Activated CD4-positive, alpha-beta T cell treated with anti-CD3 and anti-CD28 coated beads, Interleukin-2, amount 10 ng/mL, durations not matched to agents 7 days and 5 days (primary cell): ENCODE data around the gene AGAP5. TPM values are rescaled to one million over a fixed set of nuclear protein-coding genes. Genes with fewer than 3 reads are reported as not detected.
"Not testable (repeated sequence)": the region's sequence is repeated elsewhere in the genome, so short reads cannot be mapped to it uniquely, and the experiment has no call there.

Source experiments
- CTCF ChIA-PET: fragments of 350-600 bp; sonication (Branson Sonifier 250); formaldehyde crosslinking; loops from one replicate; lab custom pipeline; 2021; ENCODE audit warnings: antibody characterized with exemption; lab: Charles Lee
- POLR2A ChIA-PET: fragments of 350-600 bp; sonication (Branson Sonifier 250); formaldehyde crosslinking; loops from one replicate; lab custom pipeline; 2021; ENCODE audit warnings: antibody characterized with exemption; lab: Charles Lee
- DNase-seq: peaks from one replicate; pipeline ENCODE4 v3.0.0-alpha.2; 2020
- H3K27ac Mint-ChIP-seq: one replicate; pipeline ENCODE4 v1.8.0; 2021; ENCODE audit warnings: mild to moderate bottlenecking, moderate library complexity, mixed read lengths
- H3K27me3 Mint-ChIP-seq: one replicate; pipeline ENCODE4 v1.8.0; 2021; ENCODE audit warnings: mixed read lengths
- H3K36me3 Mint-ChIP-seq: one replicate; pipeline ENCODE4 v1.8.0; 2021; ENCODE audit warnings: low read depth, mixed read lengths
- H3K4me1 Mint-ChIP-seq: one replicate; pipeline ENCODE4 v1.8.0; 2021; ENCODE audit warnings: mixed read lengths
- H3K4me3 Mint-ChIP-seq: one replicate; pipeline ENCODE4 v1.8.0; 2021; ENCODE audit warnings: mild to moderate bottlenecking, moderate library complexity, mixed read lengths
- H3K9me3 Mint-ChIP-seq: one replicate; pipeline ENCODE4 v1.8.0; 2021; ENCODE audit warnings: mixed read lengths
- total RNA-seq, 2 experiments: library from RNA; stranded (reverse); gene quantifications; one replicate each; pipeline ENCODE4 v1.2.3, GENCODE V29; 2021

The AGAP5 gene
- total RNA-seq, 2 experiments from 2014 or later, result 8.9 to 10.2 TPM

DNA sequence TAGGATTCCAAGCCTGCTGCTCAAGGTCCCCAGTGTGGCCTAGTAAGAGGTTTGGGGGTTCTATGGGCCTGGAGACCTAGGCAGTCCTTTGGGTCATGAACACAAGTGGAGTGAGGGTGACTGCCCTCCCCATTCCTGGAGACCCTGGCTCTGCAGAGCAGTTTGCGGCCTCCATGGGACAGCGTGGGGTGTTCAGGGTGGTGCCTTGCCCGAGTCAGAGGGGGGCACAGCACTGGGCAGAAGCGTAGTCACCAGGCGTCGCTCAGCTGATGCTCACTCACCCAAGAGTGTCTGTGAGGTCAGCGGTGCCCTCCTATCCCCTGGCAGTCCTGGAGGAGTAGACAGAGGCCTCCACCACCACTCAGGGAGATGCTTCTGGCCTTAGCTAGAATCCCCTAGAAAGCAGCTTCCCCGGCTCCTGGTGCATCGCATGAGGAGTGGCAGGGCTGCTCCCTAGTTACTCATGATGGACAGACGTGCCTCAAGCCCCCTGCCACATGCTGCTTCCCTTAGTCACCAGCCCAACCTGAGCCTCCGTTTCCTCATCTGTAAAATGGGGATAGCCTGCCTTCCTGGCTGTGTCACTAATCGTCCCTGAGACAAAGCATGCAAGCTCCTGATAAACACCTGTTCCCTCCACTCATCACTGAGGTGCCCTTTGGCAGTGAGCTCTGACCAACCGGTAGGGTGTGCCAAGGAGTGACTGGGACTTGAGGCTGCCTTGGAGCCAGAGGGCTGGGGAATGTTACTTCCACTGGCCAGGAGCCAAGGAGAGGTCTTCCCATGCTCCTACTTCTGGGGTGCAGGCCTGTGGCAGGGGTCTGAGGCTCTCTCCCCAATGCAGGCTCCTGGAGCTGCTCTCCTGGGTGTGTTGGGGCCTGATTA, 33.5 kb downstream of the AGAP5 start:
- H3K9me3 Mint-ChIP-seq, H3K27ac Mint-ChIP-seq, H3K27me3 Mint-ChIP-seq, H3K4me3 Mint-ChIP-seq, POLR2A ChIA-PET, H3K36me3 Mint-ChIP-seq, H3K4me1 Mint-ChIP-seq, DNase-seq, CTCF ChIA-PET: not testable (repeated sequence)

DNA sequence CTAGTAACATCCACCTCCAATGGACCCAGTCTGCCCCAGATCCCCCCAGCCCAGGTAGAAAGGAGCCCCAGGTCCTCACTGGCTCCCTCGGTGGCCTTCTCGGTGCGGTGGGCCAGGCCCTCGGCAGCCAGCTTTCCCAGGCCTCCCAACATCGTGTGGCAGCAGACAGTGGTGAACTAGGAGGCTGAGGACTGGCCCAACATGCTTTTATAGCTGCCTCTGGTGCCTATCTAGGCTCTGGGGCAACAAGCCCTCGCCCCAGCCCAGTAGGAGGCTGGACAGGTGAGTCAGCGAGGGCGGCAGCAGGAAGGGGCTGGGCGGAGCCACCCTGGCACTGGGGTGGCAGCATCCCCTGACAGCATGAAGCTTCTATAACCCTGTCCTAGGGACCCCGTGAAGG, 34.3 kb downstream of the AGAP5 start:
- H3K4me1 Mint-ChIP-seq, CTCF ChIA-PET, H3K27me3 Mint-ChIP-seq, POLR2A ChIA-PET, H3K36me3 Mint-ChIP-seq, H3K4me3 Mint-ChIP-seq, H3K9me3 Mint-ChIP-seq, H3K27ac Mint-ChIP-seq, DNase-seq: not testable (repeated sequence)

GRCh38 chr10:73662705-73663104, 35.2 kb downstream of the AGAP5 start:
- H3K4me1 Mint-ChIP-seq, H3K9me3 Mint-ChIP-seq, H3K36me3 Mint-ChIP-seq, CTCF ChIA-PET, DNase-seq, POLR2A ChIA-PET, H3K27me3 Mint-ChIP-seq, H3K4me3 Mint-ChIP-seq, H3K27ac Mint-ChIP-seq: not testable (repeated sequence)

- CTCF ChIA-PET, result no interaction called here
These were observed 42.0 kb downstream of the AGAP5 start, which contains the start of gene SYNPO2L for GRCh38 chr10:73655990-73656298. Gene SYNPO2L (minus strand): TSS chr10:73656029. CDS start chr10:73655922, 107 bp downstream.

GRCh38 chr10:73655257-73655989, 42.5 kb downstream of the AGAP5 start:
- Mint-ChIP-seq H3K27me3 (no peaks in the 10 kb centered on the region), H3K27ac (no peak overlapping the region), H3K4me3 (no peak overlapping the region), H3K9me3 (no peaks in the 10 kb centered on the region), H3K36me3 (no peaks in the 10 kb centered on the region), H3K4me1 (no peaks in the 10 kb centered on the region)
- no peak for DNase-seq
- ChIA-PET POLR2A (no interaction called here), CTCF (no interaction called here)

More at GRCh38 chr10:73655990-73656298, 42.0 kb downstream of the AGAP5 start, which contains the start of gene SYNPO2L:
- no peak for DNase-seq
- Mint-ChIP-seq H3K36me3 (no peaks in the 10 kb centered on the region), H3K4me3 (no peak within 1 kb of the TSS), H3K4me1 (no peaks in the 10 kb centered on the region), H3K27ac (no peak within 1 kb of the TSS), H3K27me3 (no peaks in the 10 kb centered on the region), H3K9me3 (no peaks in the 10 kb centered on the region)
- POLR2A ChIA-PET, result no interaction called here

- H3K4me3 Mint-ChIP-seq, result no peak overlapping the region
- POLR2A ChIA-PET, result no interaction called here
- no peaks in the 10 kb centered on the region for H3K27me3 Mint-ChIP-seq
- peaks cover under 1% of the 10 kb centered on the region for H3K4me1 Mint-ChIP-seq
- no peak for DNase-seq
- H3K36me3 Mint-ChIP-seq, result no peaks in the 10 kb centered on the region
- CTCF ChIA-PET, result interaction anchor here (1.9 kb wide), 1 partner anchor 10 kb away, joined by 5 read pairs; no protein-coding TSS in a partner anchor
- H3K9me3 Mint-ChIP-seq, result no peaks in the 10 kb centered on the region
- H3K27ac Mint-ChIP-seq, result no peak overlapping the region
These were observed 44.2 kb downstream of the AGAP5 start for GRCh38 chr10:73653701-73654100.

GRCh38 chr10:73653195-73653594, 44.7 kb downstream of the AGAP5 start:
- Mint-ChIP-seq H3K9me3 (no peaks in the 10 kb centered on the region), H3K4me1 (peaks cover 2% of the 10 kb centered on the region), H3K27ac (no peak overlapping the region), H3K4me3 (no peak overlapping the region), H3K27me3 (no peaks in the 10 kb centered on the region), H3K36me3 (no peaks in the 10 kb centered on the region)
- ChIA-PET CTCF (interaction anchor here (1.9 kb wide), 1 partner anchor 9 kb away, joined by 5 read pairs; no protein-coding TSS in a partner anchor), POLR2A (no interaction called here)
- no peak for DNase-seq

DNA sequence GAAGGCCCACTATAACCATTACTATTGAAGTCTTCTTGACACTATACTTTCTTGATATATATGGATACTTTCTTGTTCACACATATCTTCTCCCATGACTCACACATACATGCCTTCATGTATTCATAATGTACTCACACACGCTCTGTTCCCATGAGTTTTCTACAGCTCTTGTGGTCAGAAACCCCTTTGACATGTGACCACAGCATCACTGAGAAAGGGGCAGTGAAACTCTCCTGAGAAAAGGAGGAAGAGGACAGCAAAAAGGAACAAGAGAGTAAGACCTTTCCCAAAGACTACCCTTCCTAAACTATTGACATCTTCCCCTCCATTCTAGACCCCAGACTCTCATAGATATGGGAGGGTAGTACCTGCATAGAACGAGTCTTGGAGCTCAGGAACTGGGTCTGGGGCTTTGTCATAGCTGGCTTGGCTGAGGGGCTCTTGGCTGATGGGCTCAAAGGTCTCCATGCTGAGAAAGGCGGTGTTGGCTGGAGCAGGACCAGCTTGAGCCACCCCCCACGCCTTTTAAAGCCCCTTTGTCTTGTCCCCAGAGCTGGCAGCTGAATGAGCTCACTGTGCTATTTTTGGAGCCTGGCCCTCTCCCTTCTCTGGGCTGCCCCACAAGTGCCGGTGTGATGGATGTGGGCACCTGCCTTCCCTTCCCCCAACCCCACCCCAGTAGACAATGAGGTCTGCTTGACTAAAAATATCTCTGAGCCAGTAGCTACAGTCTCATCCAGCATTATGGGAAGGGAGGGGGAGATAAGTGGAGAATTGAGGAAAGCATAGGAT, 47.2 kb downstream of the AGAP5 start:
- DNase-seq, result no peak
- Mint-ChIP-seq H3K9me3 (no peaks in the 10 kb centered on the region), H3K4me3 (no peak overlapping the region), H3K4me1 (peaks cover 4% of the 10 kb centered on the region), H3K27ac (no peak overlapping the region), H3K36me3 (no peaks in the 10 kb centered on the region), H3K27me3 (peaks cover 3% of the 10 kb centered on the region)
- CTCF ChIA-PET, result interaction anchor here (0.5 to 1.4 kb wide), 3 partner anchors 17 to 124 kb away, joined by 3 to 4 read pairs (median 3); no protein-coding TSS in a partner anchor
- POLR2A ChIA-PET, result no interaction called here

GRCh38 chr10:73649876-73650536, 47.9 kb downstream of the AGAP5 start:
- Mint-ChIP-seq H3K36me3 (no peaks in the 10 kb centered on the region), H3K27me3 (peaks cover 3% of the 10 kb centered on the region), H3K9me3 (no peaks in the 10 kb centered on the region), H3K4me3 (no peak overlapping the region), H3K4me1 (peaks cover 8% of the 10 kb centered on the region), H3K27ac (no peak overlapping the region)
- DNase-seq, result no peak
- ChIA-PET POLR2A (no interaction called here), CTCF (interaction anchor here (1.4 kb wide), 1 partner anchor 19 kb away, joined by 4 read pairs; no protein-coding TSS in a partner anchor)

GRCh38 chr10:73648975-73649829, 48.7 kb downstream of the AGAP5 start:
- H3K4me3 Mint-ChIP-seq, result no peak overlapping the region
- H3K4me1 Mint-ChIP-seq, result peaks cover 13% of the 10 kb centered on the region
- peaks cover 3% of the 10 kb centered on the region for H3K27me3 Mint-ChIP-seq
- ChIA-PET POLR2A (no interaction called here), CTCF (interaction anchor here (0.9 to 1.8 kb wide), 4 partner anchors 9 to 379 kb away, joined by 3 to 11 read pairs (median 4); no protein-coding TSS in a partner anchor)
- no peaks in the 10 kb centered on the region for H3K36me3 Mint-ChIP-seq
- no peak for DNase-seq
- H3K9me3 Mint-ChIP-seq, result no peaks in the 10 kb centered on the region
- H3K27ac Mint-ChIP-seq, result peak overlapping the region; percentile 27

- POLR2A ChIA-PET, result no interaction called here
- CTCF ChIA-PET, result interaction anchor here (0.6 to 1.8 kb wide), 6 partner anchors 10 to 988 kb away, joined by 3 to 11 read pairs (median 3); no protein-coding TSS in a partner anchor
- peak overlapping the region; percentile 57 for H3K4me3 Mint-ChIP-seq
- H3K27me3 Mint-ChIP-seq, result peaks cover 3% of the 10 kb centered on the region
- no peaks in the 10 kb centered on the region for H3K9me3 Mint-ChIP-seq
- peaks cover 22% of the 10 kb centered on the region for H3K4me1 Mint-ChIP-seq
- no peak overlapping the region for H3K27ac Mint-ChIP-seq
- no peaks in the 10 kb centered on the region for H3K36me3 Mint-ChIP-seq
- no peak for DNase-seq
These were observed 49.8 kb downstream of the AGAP5 start for GRCh38 chr10:73647875-73648651.
